Right atrium auricular region (tissue), 2 donors: ENCODE data around the gene SLC22A1. TPM values are rescaled to one million over a fixed set of nuclear protein-coding genes. Genes with fewer than 3 reads are reported as not detected.

Experiments used
- DNase-seq: peaks from one replicate; pipeline ENCODE4 v3.0.0-alpha.2; 2019; ENCODE audit warnings: low spot score
- H3K27ac ChIP-seq, 2 donors: fragments of 200-600 bp; sonication (generic); 1 replicate in 1 of 2; 2 replicates in 1 of 2; pipeline ENCODE4 v1.5.1; 2016 to 2019
- H3K27me3 ChIP-seq, 2 donors: fragments of 200-600 bp; sonication (generic); one replicate each; pipeline versions ENCODE4 v1.5.1 to v1.6.0; 2017 to 2019
- H3K36me3 ChIP-seq: fragments of 200-600 bp; sonication (generic); one replicate; pipeline ENCODE4 v1.5.1; 2016
- H3K4me1 ChIP-seq, 2 donors: fragments of 200-600 bp; sonication (generic); one replicate each; pipeline versions ENCODE4 v1.5.1 to v1.6.0; 2017 to 2019
- H3K4me3 ChIP-seq, 2 donors: fragments of 200-600 bp; sonication (generic); 1 replicate in 1 of 2; 2 replicates in 1 of 2; pipeline ENCODE4 v1.5.1; 2017 to 2019; ENCODE audit warnings: mild to moderate bottlenecking in 1 of 2, moderate library complexity in 1 of 2
- H3K9me3 ChIP-seq, 2 donors: fragments of 200-600 bp; sonication (generic); one replicate each; pipeline ENCODE4 v1.5.1; 2019
- CTCF ChIP-seq, 2 donors: fragments of 200-600 bp; sonication (generic); IDR thresholded peaks; one replicate each; pipeline ENCODE4 v1.5.1; 2019; ENCODE audit warnings: antibody characterized with exemption in 2 of 2
- total RNA-seq, 2 donors: library from RNA; depleted of rRNA; stranded (reverse); fragments of >200 nt; gene quantifications; one replicate each; pipeline ENCODE4 v1.1.0, GENCODE V29; 2016

SLC22A1 gene
- total RNA-seq, 2 donors from 2014 or later: not detected

GRCh38 chr6:160084198-160084776, 37.3 kb upstream of the SLC22A1 start:
- H3K36me3 ChIP-seq: peaks cover 70% of the 10 kb centered on the region
- no peak for TF ChIP-seq CTCF (IDR thresholded peaks at IDR 0.05)
- no peaks in the 10 kb centered on the region for H3K4me1 ChIP-seq

GRCh38 chr6:160085226-160085625, 36.4 kb upstream of the SLC22A1 start:
- H3K27me3 ChIP-seq: no peaks in the 10 kb centered on the region
- H3K4me3 ChIP-seq: no peak overlapping the region
- H3K9me3 ChIP-seq: no peaks in the 10 kb centered on the region
- no peak for DNase-seq
- H3K36me3 ChIP-seq: peaks cover 70% of the 10 kb centered on the region
- no peaks in the 10 kb centered on the region for H3K4me1 ChIP-seq
- H3K27ac ChIP-seq: no peak overlapping the region
- no peak for TF ChIP-seq CTCF (IDR thresholded peaks at IDR 0.05)

More at GRCh38 chr6:160084198-160084776, 37.3 kb upstream of the SLC22A1 start:
- Histone ChIP-seq H3K9me3 (no peaks in the 10 kb centered on the region), H3K4me3 (no peak overlapping the region), H3K27ac (no peak overlapping the region), H3K27me3 (no peaks in the 10 kb centered on the region)
- no peak for DNase-seq

- DNase-seq: no peak
- TF ChIP-seq CTCF (IDR thresholded peaks at IDR 0.05): no peak
- H3K9me3 ChIP-seq: no peaks in the 10 kb centered on the region
- no peaks in the 10 kb centered on the region for H3K4me1 ChIP-seq
- no peaks in the 10 kb centered on the region for H3K27me3 ChIP-seq
- peaks cover 70% of the 10 kb centered on the region for H3K36me3 ChIP-seq
- H3K27ac ChIP-seq: no peak overlapping the region
- no peak overlapping the region for H3K4me3 ChIP-seq
Measured at GRCh38 chr6:160085713-160086505, 35.7 kb upstream of the SLC22A1 start.

- no peak for TF ChIP-seq CTCF (IDR thresholded peaks at IDR 0.05)
Measured at GRCh38 chr6:160086754-160087153, 34.9 kb upstream of the SLC22A1 start.

GRCh38 chr6:160088069-160088783, 33.4 kb upstream of the SLC22A1 start:
- H3K4me3 ChIP-seq: no peak overlapping the region
- H3K4me1 ChIP-seq: no peaks in the 10 kb centered on the region
- peaks cover 73% of the 10 kb centered on the region for H3K36me3 ChIP-seq
- no peaks in the 10 kb centered on the region for H3K9me3 ChIP-seq
- no peak overlapping the region for H3K27ac ChIP-seq
- peak; percentile 69 for DNase-seq
- peak; percentile 42 to 70 for TF ChIP-seq CTCF (IDR thresholded peaks at IDR 0.05)
- no peaks in the 10 kb centered on the region for H3K27me3 ChIP-seq

More at GRCh38 chr6:160086754-160087153, 34.9 kb upstream of the SLC22A1 start:
- H3K4me3 ChIP-seq: no peak overlapping the region
- no peaks in the 10 kb centered on the region for H3K4me1 ChIP-seq
- DNase-seq: no peak
- peaks cover 71% of the 10 kb centered on the region for H3K36me3 ChIP-seq
- H3K27me3 ChIP-seq: no peaks in the 10 kb centered on the region
- H3K9me3 ChIP-seq: no peaks in the 10 kb centered on the region
- H3K27ac ChIP-seq: no peak overlapping the region
